HUES64 (cell line): ENCODE results near the gene HSD17B3.
"Not testable (repeated sequence)": the region's sequence is repeated elsewhere in the genome, so short reads cannot be mapped to it uniquely, and the experiment has no call there.

Experiments used
- H3K27ac ChIP-seq: 2 replicates; pipeline ENCODE4 v1.7.0; 2013; ENCODE audit warnings: low read depth, low read length, inconsistent platforms
- H3K27me3 ChIP-seq: 2 replicates; pipeline ENCODE4 v1.6.1; 2013; ENCODE audit warnings: mild to moderate bottlenecking, low read length; ENCODE audit not compliant: insufficient read depth
- H3K36me3 ChIP-seq: 2 replicates; pipeline ENCODE4 v1.6.1; 2013; ENCODE audit warnings: mild to moderate bottlenecking, low read length; ENCODE audit not compliant: insufficient read depth
- H3K4me1 ChIP-seq: 2 replicates; pipeline ENCODE4 v1.6.1; 2013; ENCODE audit warnings: mild to moderate bottlenecking, low read length, moderate library complexity; ENCODE audit not compliant: insufficient read depth
- H3K4me3 ChIP-seq: 2 replicates; pipeline ENCODE4 v1.5.1; 2013; ENCODE audit warnings: mild to moderate bottlenecking, low read length, moderate library complexity
- H3K9ac ChIP-seq: 2 replicates; pipeline ENCODE4 v1.6.1; 2013; ENCODE audit warnings: mild to moderate bottlenecking, low read depth, low read length
- H3K9me3 ChIP-seq: 2 replicates; pipeline ENCODE4 v1.6.1; 2013; ENCODE audit warnings: low read depth, low read length; ENCODE audit not compliant: insufficient read depth
- WGBS: fragments of 150-250, 120-280 bp; methylation state at CpG from one replicate; pipeline ENCODE4 v1.1.7; 2013; ENCODE audit warnings: missing lambda C conversion rate; 5-methylcytosine and 5-hydroxymethylcytosine counted together

Gene HSD17B3

GRCh38 chr9:96192710-96193109 is 109.3 kb downstream of the HSD17B3 start:
- no peak overlapping the region for H3K27ac ChIP-seq
- no peaks in the 10 kb centered on the region for H3K36me3 ChIP-seq
- H3K4me3 ChIP-seq, result no peak overlapping the region
- H3K9ac ChIP-seq, result no peak overlapping the region
- no peaks in the 10 kb centered on the region for H3K27me3 ChIP-seq
- peaks cover 18% of the 10 kb centered on the region for H3K9me3 ChIP-seq
- 0 out of 2 replicates have a peak, but pooled peaks cover 5% of the 10 kb centered on the region for H3K4me1 ChIP-seq

- Histone ChIP-seq H3K9ac (no peak overlapping the region), H3K27me3 (peaks cover 10% of the 10 kb centered on the region; the same call in 1 of the 2 replicates), H3K36me3 (no peaks in the 10 kb centered on the region), H3K4me1 (peaks cover 21% of the 10 kb centered on the region), H3K9me3 (peaks cover 26% of the 10 kb centered on the region), H3K4me3 (no peak overlapping the region), H3K27ac (no peak overlapping the region)
- 94% methylated on average over 2 of the region's 2 CpGs for WGBS
Observed at GRCh38 chr9:96189995-96190394, 112.0 kb downstream of the HSD17B3 start.

GRCh38 chr9:96189581-96189980 is 112.4 kb downstream of the HSD17B3 start:
- not testable (repeated sequence) for H3K27ac ChIP-seq, H3K36me3 ChIP-seq, H3K4me3 ChIP-seq, H3K9ac ChIP-seq
- Histone ChIP-seq H3K27me3 (peaks cover 10% of the 10 kb centered on the region; the same call in 1 of the 2 replicates), H3K9me3 (peaks cover 27% of the 10 kb centered on the region), H3K4me1 (peaks cover 21% of the 10 kb centered on the region)
- WGBS, result 85% methylated on average over 2 of the region's 2 CpGs

- WGBS, result 88% methylated on average over 5 of the region's 5 CpGs
Observed at GRCh38 chr9:96188571-96188970, 113.4 kb downstream of the HSD17B3 start.

GRCh38 chr9:96187151-96187555 is 114.8 kb downstream of the HSD17B3 start:
- Histone ChIP-seq H3K27ac (no peak overlapping the region; the same call in 1 of the 2 replicates), H3K4me1 (peaks cover 21% of the 10 kb centered on the region), H3K27me3 (peaks cover 15% of the 10 kb centered on the region; the same call in 1 of the 2 replicates), H3K9me3 (peaks cover 24% of the 10 kb centered on the region), H3K36me3 (no peaks in the 10 kb centered on the region), H3K4me3 (no peak overlapping the region), H3K9ac (0 out of 2 replicates have a peak overlapping the region, but pooled peaks have one; percentile 30)
- 81% methylated on average over 12 of the region's 12 CpGs for WGBS

More at GRCh38 chr9:96188571-96188970, 113.4 kb downstream of the HSD17B3 start:
- Histone ChIP-seq H3K36me3 (no peaks in the 10 kb centered on the region), H3K27me3 (peaks cover 12% of the 10 kb centered on the region; the same call in 1 of the 2 replicates), H3K27ac (no peak overlapping the region), H3K9ac (no peak overlapping the region), H3K9me3 (peaks cover 27% of the 10 kb centered on the region), H3K4me3 (no peak overlapping the region), H3K4me1 (peaks cover 21% of the 10 kb centered on the region)

- 5% methylated on average over 18 of the region's 18 CpGs for WGBS
- Histone ChIP-seq H3K9ac (peak overlapping the region; percentile 30; the same call in 1 of the 2 replicates), H3K36me3 (no peaks in the 10 kb centered on the region), H3K27me3 (peaks cover 15% of the 10 kb centered on the region; the same call in 1 of the 2 replicates), H3K4me3 (peak overlapping the region; percentile 31), H3K9me3 (peaks cover 22% of the 10 kb centered on the region), H3K4me1 (peaks cover 21% of the 10 kb centered on the region), H3K27ac (peak overlapping the region; percentile 52; the same call in 1 of the 2 replicates)
Observed at GRCh38 chr9:96186591-96187011, 115.4 kb downstream of the HSD17B3 start.

GRCh38 chr9:96185518-96186156 is 116.3 kb downstream of the HSD17B3 start:
- peaks cover 21% of the 10 kb centered on the region for H3K4me1 ChIP-seq
- H3K4me3 ChIP-seq, result no peak overlapping the region
- H3K9ac ChIP-seq, result no peak overlapping the region
- no peak overlapping the region; the same call in 1 of the 2 replicates for H3K27ac ChIP-seq
- peaks cover 15% of the 10 kb centered on the region; the same call in 1 of the 2 replicates for H3K27me3 ChIP-seq
- no peaks in the 10 kb centered on the region for H3K36me3 ChIP-seq
- WGBS, result 98% methylated on average over 2 of the region's 2 CpGs
- peaks cover 18% of the 10 kb centered on the region for H3K9me3 ChIP-seq
